ENCODE results near the gene DPPA4.
"Not testable (repeated sequence)": the region's sequence is repeated elsewhere in the genome, so short reads cannot be mapped to it uniquely, and the experiment has no call there.

DPPA4 gene

GRCh38 chr3:109337393-109337792 is at the start of gene DPPA4:
Gene DPPA4 (minus strand): TSS chr3:109337546. CDS start chr3:109337517, 29 bp downstream.
- TF ChIP-seq, protein P1, sequence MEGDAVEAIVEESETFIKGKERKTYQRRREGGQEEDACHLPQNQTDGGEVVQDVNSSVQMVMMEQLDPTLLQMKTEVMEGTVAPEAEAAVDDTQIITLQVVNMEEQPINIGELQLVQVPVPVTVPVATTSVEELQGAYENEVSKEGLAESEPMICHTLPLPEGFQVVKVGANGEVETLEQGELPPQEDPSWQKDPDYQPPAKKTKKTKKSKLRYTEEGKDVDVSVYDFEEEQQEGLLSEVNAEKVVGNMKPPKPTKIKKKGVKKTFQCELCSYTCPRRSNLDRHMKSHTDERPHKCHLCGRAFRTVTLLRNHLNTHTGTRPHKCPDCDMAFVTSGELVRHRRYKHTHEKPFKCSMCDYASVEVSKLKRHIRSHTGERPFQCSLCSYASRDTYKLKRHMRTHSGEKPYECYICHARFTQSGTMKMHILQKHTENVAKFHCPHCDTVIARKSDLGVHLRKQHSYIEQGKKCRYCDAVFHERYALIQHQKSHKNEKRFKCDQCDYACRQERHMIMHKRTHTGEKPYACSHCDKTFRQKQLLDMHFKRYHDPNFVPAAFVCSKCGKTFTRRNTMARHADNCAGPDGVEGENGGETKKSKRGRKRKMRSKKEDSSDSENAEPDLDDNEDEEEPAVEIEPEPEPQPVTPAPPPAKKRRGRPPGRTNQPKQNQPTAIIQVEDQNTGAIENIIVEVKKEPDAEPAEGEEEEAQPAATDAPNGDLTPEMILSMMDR (IDR thresholded peaks at IDR 0.05; ENCODE audit: extremely low read depth, missing control alignments), result no peak
- DNase-seq (ENCODE audit: low spot score), result no peak

- no peak for DNase-seq (ENCODE audit: low spot score)
- TF ChIP-seq, protein P1 (IDR thresholded peaks at IDR 0.05; ENCODE audit: extremely low read depth, missing control alignments), result no peak
These were observed 48.3 kb upstream of the DPPA4 start for GRCh38 chr3:109385442-109386318.

DNA sequence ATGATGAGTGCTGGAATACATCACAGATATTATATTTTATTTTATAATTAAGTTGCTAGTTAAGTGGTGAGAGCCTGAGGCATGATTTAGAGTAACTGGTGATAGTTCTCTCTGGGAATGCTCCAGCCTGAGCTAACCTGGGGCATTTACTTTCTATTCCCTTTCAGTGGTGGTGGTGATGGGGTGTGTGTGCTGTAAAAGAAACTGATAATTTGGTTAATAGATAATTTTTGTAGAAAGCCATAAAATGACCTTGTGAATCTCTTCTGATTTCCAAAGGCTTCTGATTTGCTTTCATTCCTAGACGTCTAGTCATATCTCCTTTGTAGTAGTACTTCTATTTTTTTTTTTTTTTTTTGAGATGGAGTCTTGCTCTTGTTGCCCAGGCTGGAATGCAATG is 46.8 kb upstream of the DPPA4 start:
- TF ChIP-seq, protein P1 (IDR thresholded peaks at IDR 0.05; ENCODE audit: extremely low read depth, missing control alignments), result no peak
- DNase-seq (ENCODE audit: low spot score), result no peak

- TF ChIP-seq, protein P1 (IDR thresholded peaks at IDR 0.05; ENCODE audit: extremely low read depth, missing control alignments), result no peak
- no peak for DNase-seq (ENCODE audit: low spot score)
These were observed 45.2 kb upstream of the DPPA4 start for GRCh38 chr3:109382588-109382987.

DNA sequence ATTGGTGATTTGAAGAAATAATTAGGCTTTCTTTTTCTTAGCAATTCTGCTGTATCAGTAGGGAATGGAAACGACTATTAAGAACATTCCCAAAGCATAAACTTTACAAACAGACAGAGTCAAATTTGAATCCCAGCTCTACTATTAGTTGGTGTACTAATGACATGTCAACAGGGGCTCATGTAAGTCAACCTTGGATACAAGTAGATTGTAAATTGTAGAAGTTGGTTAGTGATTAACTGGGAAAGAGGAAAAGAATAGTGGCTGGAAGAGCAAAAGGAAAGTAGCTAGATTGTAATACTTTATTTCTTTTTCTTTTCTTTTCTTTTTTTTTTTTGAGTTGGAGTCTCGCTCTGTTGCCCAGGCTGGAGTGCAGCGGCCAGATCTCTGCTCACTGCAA is 38.6 kb upstream of the DPPA4 start:
- TF ChIP-seq, protein P1 (IDR thresholded peaks at IDR 0.05; ENCODE audit: extremely low read depth, missing control alignments), result no peak
- DNase-seq (ENCODE audit: low spot score), result no peak

DNA sequence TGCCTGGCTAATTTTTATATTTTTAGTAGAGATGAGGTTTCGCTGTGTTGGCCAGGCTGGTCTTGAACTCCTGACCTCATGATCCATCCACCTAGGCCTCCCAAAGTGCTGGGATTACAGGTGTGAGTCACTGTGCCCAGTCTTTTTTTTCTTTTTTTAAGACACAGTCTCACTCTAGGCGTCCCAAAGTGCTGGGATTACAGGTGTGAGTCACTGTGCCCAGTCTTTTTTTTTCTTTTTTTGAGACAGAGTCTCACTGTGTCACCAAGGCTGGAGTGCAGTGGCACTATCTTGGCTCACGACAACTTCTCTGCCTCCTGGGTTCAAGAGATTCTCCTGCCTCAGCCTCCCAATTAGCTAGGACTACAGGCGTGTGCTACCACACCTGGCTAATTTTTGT is 37.1 kb upstream of the DPPA4 start:
- DNase-seq (ENCODE audit: low spot score), result not testable (repeated sequence)

DNA sequence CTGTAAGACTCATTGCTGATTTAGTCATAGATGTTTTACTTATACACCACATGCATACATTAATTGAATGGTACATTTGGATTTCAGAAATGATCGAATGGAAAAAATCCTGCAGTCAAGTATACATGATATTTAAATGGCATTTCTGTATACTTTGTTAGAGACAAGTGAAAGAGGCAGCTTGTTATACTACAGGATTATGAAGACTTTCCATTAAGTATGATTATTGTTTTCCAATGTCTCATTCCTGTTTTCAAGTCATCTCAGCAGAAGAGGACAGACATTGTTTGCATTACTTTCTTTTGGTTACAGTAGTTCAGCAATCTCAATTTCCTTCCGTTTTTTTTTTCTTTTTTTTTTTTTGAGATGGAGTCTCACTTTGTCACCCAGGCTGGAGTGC is 36.6 kb upstream of the DPPA4 start:
- TF ChIP-seq, protein P1 (IDR thresholded peaks at IDR 0.05; ENCODE audit: extremely low read depth, missing control alignments), result no peak
- no peak for DNase-seq (ENCODE audit: low spot score)

GRCh38 chr3:109372639-109373038 is 35.3 kb upstream of the DPPA4 start:
- TF ChIP-seq, protein P1 (IDR thresholded peaks at IDR 0.05; ENCODE audit: extremely low read depth, missing control alignments), result no peak

More at GRCh38 chr3:109372639-109373038, 35.3 kb upstream of the DPPA4 start:
- DNase-seq (ENCODE audit: low spot score), result no peak
